SU-DHL-6 (cell line): ENCODE measurements around the gene COL23A1.

Source experiments
- H2AFZ ChIP-seq: fragments of 200-600 bp; sonication (generic); 2 replicates; pipeline ENCODE4 v1.6.1; 2014; ENCODE audit warnings: low read depth, mild to moderate bottlenecking, moderate library complexity, mixed read lengths, antibody characterized with exemption, low read length; ENCODE audit not compliant: severe bottlenecking
- H3F3A ChIP-seq: fragments of 200-600 bp; shearing (Covaris generic); 2 replicates; pipeline ENCODE4 v1.6.0; 2016; ENCODE audit warnings: antibody characterized with exemption, mild to moderate bottlenecking; ENCODE audit not compliant: insufficient read depth
- H3K27ac ChIP-seq: fragments of 200-600 bp; sonication (generic); 2 replicates; pipeline ENCODE4 v1.5.1; 2016; ENCODE audit warnings: low read depth, mild to moderate bottlenecking, low read length, moderate library complexity, mixed read lengths
- H3K27me3 ChIP-seq: fragments of 200-600 bp; sonication (generic), shearing (Covaris generic); 2 replicates; pipeline ENCODE4 v1.6.0; 2014; ENCODE audit warnings: mild to moderate bottlenecking, low read length
- H3K36me3 ChIP-seq: fragments of 200-600 bp; sonication (generic); 2 replicates; pipeline ENCODE4 v1.6.1; 2014; ENCODE audit warnings: mild to moderate bottlenecking, low read length, mixed read lengths
- H3K4me2 ChIP-seq: fragments of 300-600, 200-600 bp; shearing (Covaris generic), sonication (generic); 2 replicates; pipeline ENCODE4 v1.6.0; 2014; ENCODE audit warnings: low read length, low read depth, mild to moderate bottlenecking; ENCODE audit not compliant: poor library complexity, severe bottlenecking
- H3K4me3 ChIP-seq: fragments of 200-600 bp; sonication (generic); 2 replicates; pipeline ENCODE4 v1.5.1; 2014; ENCODE audit warnings: antibody characterized with exemption, low read length, mild to moderate bottlenecking, mixed read lengths; ENCODE audit not compliant: insufficient read depth, poor library complexity, severe bottlenecking
- H3K79me2 ChIP-seq: fragments of 200-600 bp; sonication (generic); 2 replicates; pipeline ENCODE4 v1.6.1; 2014; ENCODE audit warnings: mild to moderate bottlenecking, low read length, moderate library complexity; ENCODE audit not compliant: insufficient read depth
- H3K9ac ChIP-seq: fragments of 200-600 bp; sonication (generic); 2 replicates; pipeline ENCODE4 v1.7.0; 2014; ENCODE audit warnings: mild to moderate bottlenecking, low read length
- H3K9me2 ChIP-seq: fragments of 200-600 bp; sonication (generic); replicated peaks from 2 replicates; pipeline ENCODE4 v1.6.1; 2014; ENCODE audit warnings: low read length; ENCODE audit not compliant: insufficient read depth
- H3K9me3 ChIP-seq: fragments of 200-600 bp; sonication (generic); 2 replicates; pipeline ENCODE4 v1.6.1; 2014; ENCODE audit warnings: low read length, mixed read lengths; ENCODE audit not compliant: insufficient read depth
- H4K20me1 ChIP-seq: fragments of 200-600 bp; sonication (generic); 2 replicates; pipeline ENCODE4 v1.6.1; 2014; ENCODE audit warnings: low read depth, mild to moderate bottlenecking, antibody characterized with exemption, low read length, moderate library complexity, mixed read lengths
- CTCF ChIP-seq: fragments of 200-600 bp; sonication (generic); IDR thresholded peaks from one replicate; pipeline ENCODE4 v1.5.1; 2017; ENCODE audit warnings: antibody characterized with exemption, mild to moderate bottlenecking, low read length, moderate library complexity; ENCODE audit not compliant: insufficient read depth, poor library complexity, severe bottlenecking
- EZH2phosphoT487 ChIP-seq: fragments of 200-600 bp; sonication (generic), shearing (Covaris generic); conservative IDR thresholded peaks from 2 replicates; pipeline ENCODE4 v1.6.1; 2018; ENCODE audit warnings: mild to moderate bottlenecking, antibody characterized with exemption, low read length, moderate library complexity, mixed read lengths

COL23A1 gene

GRCh38 chr5:178224403-178224802, 365.8 kb downstream of the COL23A1 start:
- no peak overlapping the region for H3K9ac ChIP-seq
- no peaks in the 10 kb centered on the region for H3K9me3 ChIP-seq
- TF ChIP-seq CTCF, result no peak
- TF ChIP-seq EZH2phosphoT487, result no peak
- H3K4me2 ChIP-seq, result no peak overlapping the region
- H3K36me3 ChIP-seq, result no peaks in the 10 kb centered on the region; the same call in 1 of the 2 replicates
- H3K79me2 ChIP-seq, result 0 out of 2 replicates have a peak, but pooled peaks cover 5% of the 10 kb centered on the region
- no peak overlapping the region for H2AFZ ChIP-seq
- H3K4me3 ChIP-seq, result no peak overlapping the region
- H3K27ac ChIP-seq, result no peak overlapping the region
- H4K20me1 ChIP-seq, result no peaks in the 10 kb centered on the region
- no peaks in the 10 kb centered on the region for H3K27me3 ChIP-seq
- H3F3A ChIP-seq, result peaks cover 4% of the 10 kb centered on the region; the same call in 1 of the 2 replicates
- no peaks in the 10 kb centered on the region for H3K9me2 ChIP-seq

GRCh38 chr5:178223828-178224335, 366.3 kb downstream of the COL23A1 start:
- H3K27me3 ChIP-seq, result no peaks in the 10 kb centered on the region
- no peak overlapping the region for H3K4me2 ChIP-seq
- 0 out of 2 replicates have a peak, but pooled peaks cover 3% of the 10 kb centered on the region for H3K79me2 ChIP-seq
- no peak overlapping the region for H2AFZ ChIP-seq
- H3K4me3 ChIP-seq, result no peak overlapping the region
- peaks cover 8% of the 10 kb centered on the region; the same call in 1 of the 2 replicates for H3F3A ChIP-seq
- no peak overlapping the region for H3K9ac ChIP-seq
- TF ChIP-seq EZH2phosphoT487 (no peak), CTCF (no peak)
- H3K36me3 ChIP-seq, result peaks cover under 1% of the 10 kb centered on the region; the same call in 1 of the 2 replicates
- H3K9me2 ChIP-seq, result no peaks in the 10 kb centered on the region
- H3K27ac ChIP-seq, result no peak overlapping the region
- H4K20me1 ChIP-seq, result no peaks in the 10 kb centered on the region
- H3K9me3 ChIP-seq, result no peaks in the 10 kb centered on the region

GRCh38 chr5:178223196-178223773, 366.9 kb downstream of the COL23A1 start:
- H3K27ac ChIP-seq, result no peak overlapping the region
- H4K20me1 ChIP-seq, result no peaks in the 10 kb centered on the region
- no peak overlapping the region for H2AFZ ChIP-seq
- H3K9ac ChIP-seq, result no peak overlapping the region
- H3F3A ChIP-seq, result peaks cover 14% of the 10 kb centered on the region; the same call in 1 of the 2 replicates
- no peaks in the 10 kb centered on the region for H3K27me3 ChIP-seq
- H3K9me3 ChIP-seq, result no peaks in the 10 kb centered on the region
- H3K79me2 ChIP-seq, result no peaks in the 10 kb centered on the region
- peaks cover 5% of the 10 kb centered on the region for H3K36me3 ChIP-seq
- TF ChIP-seq EZH2phosphoT487 (no peak), CTCF (no peak)
- no peak overlapping the region for H3K4me3 ChIP-seq
- no peaks in the 10 kb centered on the region for H3K9me2 ChIP-seq
- no peak overlapping the region for H3K4me2 ChIP-seq
